Measurements from ENCODE around the gene STAT1. TPM values are rescaled to one million over a fixed set of nuclear protein-coding genes. Genes with fewer than 3 reads are reported as not detected.

The STAT1 gene
- total RNA-seq: 100 to 1,000 TPM; 540 to 547 TPM

GRCh38 chr2:191013932-191014652 lies at the start of gene STAT1:
Gene STAT1 (minus strand): TSS chr2:191014171. CDS start chr2:191010003, 4,168 bp downstream.
- H3K4me3 Mint-ChIP-seq: no peak within 1 kb of the TSS
- peak; percentile 96 for DNase-seq
- peaks cover 4% of the 10 kb centered on the region for H3K9me3 Mint-ChIP-seq
- ChIA-PET POLR2A (interaction anchor here (0.8 to 8.2 kb wide), 23 partner anchors 9 to 664 kb away, joined by 3 to 167 read pairs (median 4); partner anchors contain the start of genes GLS, NABP1 and STAT4), CTCF (interaction anchor here (1.0 to 1.9 kb wide), 4 partner anchors 9 to 141 kb away, joined by 4 to 7 read pairs (median 5); no protein-coding TSS in a partner anchor)
- peaks cover 44% of the 10 kb centered on the region for H3K4me1 Mint-ChIP-seq
- no peaks in the 10 kb centered on the region for H3K27me3 Mint-ChIP-seq
- no peak within 1 kb of the TSS for H3K27ac Mint-ChIP-seq
- H3K36me3 Mint-ChIP-seq (ENCODE audit: low read depth): peaks cover 21% of the 10 kb centered on the region

- no peaks in the 10 kb centered on the region for H3K27me3 Mint-ChIP-seq
- DNase-seq: no peak
- peak overlapping the region; percentile 96 for H3K27ac Mint-ChIP-seq
- H3K4me1 Mint-ChIP-seq: peaks cover 72% of the 10 kb centered on the region
- CTCF ChIA-PET: interaction anchor here (1.1 to 7.4 kb wide), 7 partner anchors 9 to 92 kb away, joined by 3 to 59 read pairs (median 10); partner anchors contain the start of gene STAT4
- H3K9me3 Mint-ChIP-seq: no peaks in the 10 kb centered on the region
- peaks cover 81% of the 10 kb centered on the region for H3K36me3 Mint-ChIP-seq (ENCODE audit: low read depth)
- POLR2A ChIA-PET: interaction anchor here (1.0 to 7.6 kb wide), 16 partner anchors 7 to 613 kb away, joined by 3 to 165 read pairs (median 26); partner anchors contain the start of genes GLS, NABP1, STAT1 and STAT4
- peak overlapping the region; percentile 54 for H3K4me3 Mint-ChIP-seq
These were observed 49.6 kb upstream of the STAT1 start for GRCh38 chr2:191063584-191063983.

- Mint-ChIP-seq H3K36me3 (ENCODE audit: low read depth) (peaks cover 73% of the 10 kb centered on the region), H3K4me1 (peaks cover 65% of the 10 kb centered on the region), H3K9me3 (no peaks in the 10 kb centered on the region), H3K4me3 (peak overlapping the region; percentile 50), H3K27ac (peak overlapping the region; percentile 91), H3K27me3 (no peaks in the 10 kb centered on the region)
- ChIA-PET CTCF (interaction anchor here (0.5 to 7.4 kb wide), 9 partner anchors 10 to 94 kb away, joined by 3 to 59 read pairs (median 4); no protein-coding TSS in a partner anchor), POLR2A (interaction anchor here (0.5 to 7.6 kb wide), 11 partner anchors 9 to 615 kb away, joined by 3 to 165 read pairs (median 14); partner anchors contain the start of genes GLS, NABP1, STAT1 and STAT4)
- DNase-seq: peak; percentile 44
These were observed 47.5 kb upstream of the STAT1 start for GRCh38 chr2:191061381-191061980.

DNA sequence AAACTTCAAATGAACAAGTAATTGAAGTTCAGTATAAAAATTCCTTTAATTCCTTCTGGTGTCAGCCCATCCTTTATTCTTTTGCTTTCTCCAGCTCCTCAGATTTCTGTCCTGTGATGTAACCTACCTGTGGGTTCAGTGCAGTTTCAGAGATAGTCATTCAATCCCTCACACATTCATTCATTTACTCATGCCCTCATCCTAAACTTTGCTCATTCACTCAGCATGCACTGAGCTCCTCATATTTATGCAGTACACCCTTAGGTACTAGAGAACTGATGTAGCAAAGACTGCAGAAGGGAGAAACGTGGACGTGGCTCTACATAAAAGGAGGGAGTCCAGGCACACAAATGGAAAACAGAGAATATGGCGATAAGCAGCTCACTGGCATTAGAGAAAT lies 45.3 kb upstream of the STAT1 start:
- Mint-ChIP-seq H3K4me3 (no peak overlapping the region), H3K9me3 (no peaks in the 10 kb centered on the region), H3K27ac (no peak overlapping the region), H3K4me1 (peaks cover 72% of the 10 kb centered on the region), H3K27me3 (no peaks in the 10 kb centered on the region), H3K36me3 (ENCODE audit: low read depth) (peaks cover 66% of the 10 kb centered on the region)
- no peak for DNase-seq
- POLR2A ChIA-PET: interaction anchor here (1.2 to 7.6 kb wide), 7 partner anchors 12 to 96 kb away, joined by 3 to 165 read pairs (median 4); partner anchors contain the start of gene STAT4
- CTCF ChIA-PET: interaction anchor here (1.0 to 2.7 kb wide), 5 partner anchors 12 to 96 kb away, joined by 3 to 22 read pairs (median 4); partner anchors contain the start of gene STAT4

- peak overlapping the region; percentile 71 for H3K27ac Mint-ChIP-seq
- H3K9me3 Mint-ChIP-seq: no peaks in the 10 kb centered on the region
- ChIA-PET POLR2A (interaction anchor here (0.6 to 2.9 kb wide), 6 partner anchors 9 to 621 kb away, joined by 3 to 30 read pairs (median 3); no protein-coding TSS in a partner anchor), CTCF (interaction anchor here (0.6 to 9.8 kb wide), 3 partner anchors 9 to 97 kb away, joined by 4 to 512 read pairs (median 5); partner anchors contain the start of gene STAT4)
- no peaks in the 10 kb centered on the region for H3K27me3 Mint-ChIP-seq
- H3K4me1 Mint-ChIP-seq: peaks cover 46% of the 10 kb centered on the region
- H3K4me3 Mint-ChIP-seq: peak overlapping the region; percentile 12
- DNase-seq: peak; percentile 28
- H3K36me3 Mint-ChIP-seq (ENCODE audit: low read depth): peaks cover 42% of the 10 kb centered on the region
These were observed 42.3 kb upstream of the STAT1 start for GRCh38 chr2:191056228-191056627.

DNA sequence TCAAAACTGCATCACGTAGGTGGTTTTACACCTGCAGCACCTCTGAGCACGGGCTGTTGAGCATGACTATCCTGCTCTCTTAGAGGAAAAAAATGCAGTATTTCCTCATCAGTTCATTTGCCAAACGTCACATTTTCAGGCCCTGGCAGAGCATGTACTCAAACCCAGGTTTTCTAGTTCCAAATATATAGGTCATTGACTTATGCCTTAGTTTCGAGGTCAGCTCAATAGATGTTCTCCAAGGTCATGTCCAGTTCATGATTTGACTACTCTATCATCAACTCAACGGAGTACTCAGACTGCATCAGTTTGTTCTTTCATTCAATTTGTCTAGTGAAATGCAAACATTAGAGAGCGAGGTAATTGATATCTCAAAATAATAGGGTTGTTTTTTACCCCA lies 39.3 kb upstream of the STAT1 start:
- Mint-ChIP-seq H3K27me3 (no peaks in the 10 kb centered on the region), H3K9me3 (no peaks in the 10 kb centered on the region), H3K27ac (no peak overlapping the region), H3K4me3 (no peak overlapping the region), H3K36me3 (ENCODE audit: low read depth) (peaks cover 26% of the 10 kb centered on the region), H3K4me1 (peaks cover 35% of the 10 kb centered on the region)
- POLR2A ChIA-PET: interaction anchor here (1.0 to 6.9 kb wide), 10 partner anchors 11 to 105 kb away, joined by 3 to 78 read pairs (median 7); partner anchors contain the start of gene STAT4
- CTCF ChIA-PET: interaction anchor here (0.8 to 9.8 kb wide), 17 partner anchors 10 to 499 kb away, joined by 3 to 512 read pairs (median 6); partner anchors contain the start of gene STAT4
- DNase-seq: no peak

GRCh38 chr2:191051825-191052778 lies 38.1 kb upstream of the STAT1 start:
- POLR2A ChIA-PET: interaction anchor here (0.7 to 6.9 kb wide), 18 partner anchors 12 to 625 kb away, joined by 3 to 78 read pairs (median 6); partner anchors contain the start of genes STAT1 and STAT4
- Mint-ChIP-seq H3K27ac (no peak overlapping the region), H3K36me3 (ENCODE audit: low read depth) (peaks cover 29% of the 10 kb centered on the region), H3K4me3 (no peak overlapping the region), H3K4me1 (peaks cover 28% of the 10 kb centered on the region), H3K27me3 (no peaks in the 10 kb centered on the region), H3K9me3 (no peaks in the 10 kb centered on the region)
- no peak for DNase-seq
- CTCF ChIA-PET: interaction anchor here (0.7 to 9.8 kb wide), 29 partner anchors 12 to 517 kb away, joined by 3 to 512 read pairs (median 4); partner anchors contain the start of gene STAT4

GRCh38 chr2:191051177-191051576 lies 37.2 kb upstream of the STAT1 start:
- ChIA-PET CTCF (interaction anchor here (0.8 to 9.8 kb wide), 10 partner anchors 13 to 114 kb away, joined by 3 to 512 read pairs (median 11); partner anchors contain the start of gene STAT4), POLR2A (interaction anchor here (0.7 to 6.9 kb wide), 10 partner anchors 13 to 169 kb away, joined by 3 to 78 read pairs (median 14); partner anchors contain the start of genes STAT1 and STAT4)
- Mint-ChIP-seq H3K9me3 (no peaks in the 10 kb centered on the region), H3K27me3 (no peaks in the 10 kb centered on the region), H3K27ac (no peak overlapping the region), H3K36me3 (ENCODE audit: low read depth) (peaks cover 31% of the 10 kb centered on the region), H3K4me1 (peaks cover 20% of the 10 kb centered on the region), H3K4me3 (no peak overlapping the region)
- DNase-seq: no peak

GRCh38 chr2:191050640-191050987 lies 36.6 kb upstream of the STAT1 start:
- CTCF ChIA-PET: interaction anchor here (1.0 to 9.8 kb wide), 5 partner anchors 12 to 114 kb away, joined by 4 to 512 read pairs (median 59); partner anchors contain the start of gene STAT4
- Mint-ChIP-seq H3K36me3 (ENCODE audit: low read depth) (peaks cover 31% of the 10 kb centered on the region), H3K4me1 (peaks cover 15% of the 10 kb centered on the region), H3K9me3 (no peaks in the 10 kb centered on the region), H3K27ac (peak overlapping the region; percentile 8), H3K4me3 (no peak overlapping the region), H3K27me3 (no peaks in the 10 kb centered on the region)
- POLR2A ChIA-PET: interaction anchor here (0.8 to 6.9 kb wide), 8 partner anchors 12 to 169 kb away, joined by 3 to 78 read pairs (median 38); partner anchors contain the start of genes STAT1 and STAT4
- DNase-seq: no peak

DNA sequence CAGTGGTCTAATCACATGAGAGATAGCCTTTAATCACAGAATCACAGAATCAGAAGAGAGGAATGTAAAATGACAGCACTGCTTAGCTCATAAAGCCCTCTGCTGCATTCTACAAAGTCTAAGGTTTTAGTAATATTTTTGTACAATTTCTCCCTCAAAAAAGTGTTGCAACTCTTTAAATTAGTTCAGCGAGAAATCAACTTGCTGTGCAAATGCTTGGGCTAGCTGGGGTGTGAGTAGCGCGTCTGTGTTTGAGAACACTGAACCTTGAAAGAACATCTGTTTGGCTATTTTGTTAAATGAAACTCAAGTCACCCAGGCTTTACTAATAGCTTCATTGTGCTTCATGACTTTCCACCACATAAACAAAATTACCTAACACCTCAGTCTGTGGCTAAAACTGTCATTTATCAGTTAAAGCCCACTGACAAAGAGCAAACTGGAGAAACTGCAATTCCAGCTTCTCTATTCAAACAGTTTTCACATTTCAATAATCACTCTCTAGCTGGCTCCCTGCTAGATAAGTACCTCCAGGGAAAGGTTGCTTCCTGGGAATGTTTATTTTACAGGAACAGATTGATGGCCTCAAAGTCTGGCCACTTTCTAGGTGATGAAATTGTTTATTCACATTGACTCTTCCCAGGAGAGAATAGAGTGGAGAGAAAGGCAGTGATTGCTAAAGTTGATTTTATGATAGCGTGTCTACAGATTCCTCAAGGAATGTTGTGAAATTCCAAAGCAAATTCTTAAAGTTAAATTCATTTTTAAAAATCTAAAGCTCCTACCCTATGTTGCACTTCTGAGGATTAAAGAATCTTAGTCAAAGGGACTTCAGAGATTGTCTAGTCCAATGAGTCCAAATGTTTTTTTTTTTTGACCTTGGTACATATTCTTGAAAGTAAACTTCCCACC lies 36.0 kb upstream of the STAT1 start:
- Mint-ChIP-seq H3K27ac (no peak overlapping the region), H3K36me3 (ENCODE audit: low read depth) (peaks cover 37% of the 10 kb centered on the region), H3K9me3 (peaks cover 3% of the 10 kb centered on the region), H3K4me1 (peaks cover 15% of the 10 kb centered on the region), H3K27me3 (no peaks in the 10 kb centered on the region), H3K4me3 (no peak overlapping the region)
- CTCF ChIA-PET: interaction anchor here (1.0 to 9.8 kb wide), 5 partner anchors 12 to 115 kb away, joined by 4 to 512 read pairs (median 59); partner anchors contain the start of gene STAT4
- no peak for DNase-seq
- POLR2A ChIA-PET: interaction anchor here (1.3 to 6.9 kb wide), 6 partner anchors 11 to 628 kb away, joined by 4 to 78 read pairs (median 58); partner anchors contain the start of genes NABP1, STAT1 and STAT4

All from activated CD4-positive, alpha-beta memory T cell treated with anti-CD3 and anti-CD28 coated beads, Interleukin-2, amount 10 ng/mL, durations not matched to agents 7 days and 5 days (primary cell).